ENCODE measurements around the gene FBXL16. TPM values are rescaled to one million over a fixed set of nuclear protein-coding genes. Genes with fewer than 3 reads are reported as not detected.

The FBXL16 gene
- total and polyA plus RNA-seq, 9 of the 15 experiments (the other 6 are each of a cell fraction or from before 2014, with no cell fraction given) = 0.21 to 8.2 (median 1.7) TPM

- TF ChIP-seq HNRNPL (IDR thresholded peaks at IDR 0.05; ENCODE audit: low read depth, low read length) (no peak), CTCF (IDR thresholded peaks at IDR 0.05 in 2 of 3, conservative IDR thresholded peaks at IDR 0.05 in 1 of 3; ENCODE audit: insufficient read depth in 2 of 3, low read depth in 1 of 3, low read length in 3 of 3) (peak; percentile 59 to 79 (median 74)), ARNT (IDR thresholded peaks at IDR 0.05) (no peak), AFF4 (CRISPR knock-in tag; IDR thresholded peaks at IDR 0.05) (no peak), ZBTB7A (IDR thresholded peaks at IDR 0.05; ENCODE audit: borderline replicate concordance, control insufficient read depth, low read depth, low read length) (peak; percentile 55; the same call in 1 of the 2 replicates), ZBTB33 (CRISPR knock-in tag; IDR thresholded peaks at IDR 0.05) (peak; percentile 99), TAL1 (IDR thresholded peaks at IDR 0.05) (no peak), EWSR1 (IDR thresholded peaks at IDR 0.05; ENCODE audit: borderline replicate concordance, low read depth, partially characterized antibody) (no peak), ZNF830 (CRISPR knock-in tag; IDR thresholded peaks at IDR 0.05) (no peak), E2F3 (CRISPR knock-in tag; IDR thresholded peaks at IDR 0.05) (no peak), ZNF740 (CRISPR knock-in tag; IDR thresholded peaks at IDR 0.05) (0 out of 2 replicates have a peak, but pooled peaks have one; percentile 32), ZNF740 (tag; IDR thresholded peaks at IDR 0.05) (no peak), JUNB (CRISPR knock-in tag; conservative IDR thresholded peaks at IDR 0.05) (no peak), ATF1 (CRISPR knock-in tag; IDR thresholded peaks at IDR 0.05) (no peak), ATF1 (tag; IDR thresholded peaks at IDR 0.05) (no peak), ZBTB49 (CRISPR knock-in tag; IDR thresholded peaks at IDR 0.05; ENCODE audit: borderline replicate concordance) (no peak)
These were observed 28.0 kb upstream of the FBXL16 start (continued) for GRCh38 chr16:733382-734207.

Data from K562 (cell line).